NCI-H446 treated with DMSO at 0.1 percent for 48 hours (cell line): ENCODE data around the gene PLCXD1.
"Not testable (repeated sequence)": the region's sequence is repeated elsewhere in the genome, so short reads cannot be mapped to it uniquely, and the experiment has no call there.

Experiments
- DNase-seq: peaks from one replicate; lab custom pipeline; 2025; lab: John Stamatoyannopoulos, UW

Gene PLCXD1

GRCh38 chrX:262381-262909, 18.7 kb upstream of the PLCXD1 start:
- DNase-seq: no peak

DNA sequence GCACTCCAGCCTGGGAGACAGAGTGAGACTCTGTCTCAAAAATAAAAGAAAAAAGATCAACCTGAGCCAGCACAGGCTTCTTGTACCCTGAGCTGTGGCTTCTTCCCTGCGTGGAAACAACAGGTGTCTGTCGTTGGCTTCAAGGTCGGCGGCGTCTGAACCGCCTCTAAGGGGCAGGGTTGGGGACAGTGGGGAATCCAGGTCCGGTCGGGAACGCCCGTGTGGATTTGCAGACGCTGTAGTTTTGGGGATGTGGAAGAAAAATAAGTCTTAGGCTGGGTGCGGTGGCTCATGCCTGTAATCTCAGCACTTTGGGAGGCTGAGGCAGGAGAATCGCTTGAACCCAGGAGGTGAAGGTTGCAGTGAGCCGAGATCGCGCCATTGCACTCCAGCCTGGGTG, 17.2 kb upstream of the PLCXD1 start:
- not testable (repeated sequence) for DNase-seq

- no peak for DNase-seq
These were observed 16.3 kb upstream of the PLCXD1 start for GRCh38 chrX:264634-265455.

DNA sequence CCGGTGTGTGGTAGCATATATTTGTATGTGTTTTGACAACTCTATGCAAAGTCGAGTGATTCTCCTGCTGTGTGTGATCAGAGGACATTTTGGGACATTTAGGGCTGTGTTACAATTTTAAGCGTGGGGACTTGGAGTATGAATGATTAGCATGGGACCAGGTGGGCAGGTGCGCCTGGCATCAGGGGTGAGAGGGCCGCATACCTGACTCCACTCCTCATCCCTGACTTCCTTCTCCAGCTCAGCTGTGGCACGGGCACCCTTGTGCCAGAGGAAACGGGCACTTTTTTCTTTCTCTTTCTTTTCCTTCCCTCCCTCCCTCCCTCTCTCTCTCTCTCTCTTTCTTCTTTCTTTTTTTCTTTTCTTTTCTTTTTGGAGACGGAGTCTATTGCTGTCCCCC, 15.7 kb upstream of the PLCXD1 start:
- DNase-seq: no peak

DNA sequence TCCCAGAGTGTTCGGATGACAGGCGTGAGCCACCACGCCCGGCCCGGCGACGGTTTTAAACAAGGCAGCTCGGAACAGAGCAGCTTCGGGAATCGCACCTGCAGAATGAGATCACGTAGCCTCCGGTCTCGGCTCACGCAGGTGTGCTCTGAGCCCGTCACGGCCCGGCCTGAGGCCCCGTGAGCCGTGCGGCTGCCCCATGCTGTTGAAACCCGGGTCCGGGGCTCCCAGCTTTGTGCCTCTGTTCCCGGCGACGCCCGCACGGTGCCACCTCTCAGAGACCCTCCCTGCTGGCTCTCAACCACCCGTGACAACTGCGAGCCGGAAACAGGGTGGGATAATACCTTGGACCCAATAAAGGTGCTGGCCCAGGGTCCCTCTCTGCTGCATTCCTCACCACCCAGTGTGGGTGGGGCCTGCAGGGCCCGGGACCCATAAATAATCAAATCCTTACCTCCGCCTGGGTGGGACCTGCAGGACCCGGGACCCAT, 13.4 kb upstream of the PLCXD1 start:
- DNase-seq: no peak

DNA sequence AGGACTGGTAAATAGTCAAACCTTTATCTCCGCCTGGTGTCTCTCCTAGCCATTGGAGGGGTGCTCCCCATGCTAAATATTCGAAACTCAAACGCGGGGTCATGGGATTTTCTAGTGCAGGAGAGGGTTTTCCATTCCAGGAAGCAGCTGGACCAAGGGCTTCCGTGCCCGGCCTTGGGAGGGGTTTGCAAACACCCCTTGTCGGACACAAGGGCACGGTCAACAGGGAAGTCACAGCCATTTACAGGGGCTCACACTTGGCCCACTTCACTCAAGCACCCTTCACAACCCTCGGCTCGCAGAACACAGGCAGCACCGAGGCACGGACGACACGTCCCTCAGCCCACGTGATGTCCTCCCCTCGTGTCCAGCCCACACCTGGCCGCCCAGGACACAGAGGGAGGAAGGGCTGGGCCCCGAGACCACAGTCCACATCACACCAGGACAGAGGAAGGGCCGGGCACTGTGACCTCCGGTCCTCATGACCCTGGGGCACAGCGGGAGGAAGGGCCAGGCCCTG, 10.3 kb upstream of the PLCXD1 start:
- DNase-seq: no peak

DNA sequence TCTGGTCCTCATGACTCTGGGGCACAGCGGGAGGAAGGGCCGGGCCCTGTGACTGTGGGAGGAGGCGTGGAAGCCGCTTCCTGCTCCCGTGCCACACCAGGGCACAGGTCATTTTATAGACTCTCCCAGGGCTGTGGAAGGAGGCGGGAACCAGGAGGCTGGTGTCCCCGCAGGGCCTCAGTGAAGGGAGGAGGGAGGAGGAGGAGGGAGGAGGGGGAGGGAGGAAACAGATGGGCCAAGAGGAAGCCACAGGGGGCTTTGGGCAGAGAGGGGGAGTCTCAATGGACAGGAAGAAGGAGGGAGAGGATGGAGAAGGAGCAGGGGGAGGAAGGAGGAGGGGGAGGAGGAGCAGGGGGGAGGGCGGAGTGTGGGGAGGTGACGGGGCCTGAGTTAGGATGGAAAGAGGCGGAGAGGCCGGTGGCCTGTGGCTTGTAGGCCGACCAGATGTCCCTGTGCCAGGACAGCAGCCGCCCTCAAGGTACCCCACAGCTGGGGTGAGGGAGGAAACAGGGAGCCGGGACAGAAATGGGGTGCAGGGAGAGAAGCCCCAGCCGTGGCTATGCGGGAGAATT, 6.2 kb upstream of the PLCXD1 start:
- DNase-seq: no peak

DNA sequence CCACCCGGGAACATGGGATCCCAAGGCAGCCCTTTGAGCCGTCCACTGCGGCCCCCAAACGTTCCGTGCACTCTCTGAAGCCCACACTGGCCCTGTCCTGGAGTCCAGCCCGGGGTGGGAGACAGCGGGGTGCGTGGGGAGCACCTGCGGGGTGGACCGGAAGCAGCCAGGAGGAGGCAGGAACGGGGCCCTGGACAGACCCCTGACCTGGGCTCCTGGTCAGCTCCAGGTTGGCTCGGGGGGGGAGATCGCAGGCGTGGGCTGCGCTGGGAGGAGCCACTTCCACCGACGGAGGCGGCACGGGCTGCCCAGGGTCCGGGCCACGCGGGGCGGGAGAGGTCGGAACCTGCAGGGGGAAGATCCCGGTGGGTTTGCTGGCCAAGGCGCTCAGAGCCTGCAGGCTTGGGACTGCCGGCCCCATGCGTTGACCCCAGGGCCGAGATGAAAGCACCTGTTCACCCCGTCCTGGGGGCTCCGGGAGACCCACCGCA, 5.7 kb upstream of the PLCXD1 start:
- no peak for DNase-seq

DNA sequence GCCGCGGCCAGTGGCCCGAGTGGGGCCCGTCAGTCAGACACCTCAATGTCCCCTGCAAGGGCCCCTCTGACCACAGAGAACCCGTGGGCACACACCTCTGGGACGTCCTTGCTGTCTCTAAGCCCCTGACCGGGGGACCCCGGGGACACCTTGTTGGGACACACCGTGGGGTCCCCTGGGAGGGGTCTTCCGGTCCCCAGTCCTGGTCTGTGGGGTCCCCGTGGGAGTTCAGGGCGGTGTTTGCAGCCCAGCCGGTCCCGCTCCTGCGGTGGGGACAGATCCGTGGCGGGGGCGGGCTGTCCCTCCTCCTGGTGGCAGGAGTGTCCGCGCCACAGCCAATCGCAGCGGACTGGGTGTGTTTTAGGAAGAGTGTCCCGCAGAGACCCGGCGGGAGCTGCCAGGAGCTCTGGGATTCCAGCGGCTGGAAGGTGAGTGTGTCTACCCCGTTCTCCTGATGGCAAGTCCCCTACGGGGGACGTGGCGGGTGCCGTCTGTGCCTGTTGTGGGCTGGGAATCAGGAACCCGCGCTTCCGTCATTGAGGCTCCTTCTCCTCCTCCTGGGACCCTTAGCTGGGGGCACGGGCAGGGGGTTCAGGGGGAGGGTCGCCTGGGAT, 5.1 kb upstream of the PLCXD1 start:
- DNase-seq: no peak

GRCh38 chrX:276581-277201, 4.5 kb upstream of the PLCXD1 start:
- no peak for DNase-seq

- DNase-seq: not testable (repeated sequence)
These were observed 1.2 kb upstream of the PLCXD1 start for GRCh38 chrX:279757-280604.

- DNase-seq: not testable (repeated sequence)
These were observed 459 bp upstream of the PLCXD1 start for GRCh38 chrX:280722-281121.

- not testable (repeated sequence) for DNase-seq
These were observed 960 bp downstream of the PLCXD1 start for GRCh38 chrX:282000-282681.

GRCh38 chrX:283115-283845, 2.1 kb downstream of the PLCXD1 start:
- DNase-seq: no peak

DNA sequence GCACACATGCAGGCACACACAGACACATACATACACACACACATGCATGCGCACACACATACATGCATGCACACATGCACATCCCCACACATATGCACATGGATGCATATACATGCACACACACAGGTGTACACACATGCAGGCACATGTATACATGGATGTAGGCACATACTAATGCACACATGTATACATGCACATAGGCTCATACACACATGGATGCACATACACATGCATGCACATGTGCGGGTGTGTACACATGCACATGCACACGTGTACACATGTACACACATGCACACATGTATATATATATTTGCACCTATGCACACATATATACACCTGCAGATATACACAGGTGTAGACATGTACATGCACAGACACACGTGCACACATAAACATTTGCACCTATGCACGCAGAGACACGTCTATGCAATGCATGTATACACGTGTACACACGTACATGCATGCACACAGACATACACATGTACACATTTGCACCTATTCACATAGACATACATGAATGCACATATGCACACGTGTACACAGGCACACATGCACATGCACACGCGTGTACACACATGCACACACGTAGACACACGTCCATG, 4.0 kb downstream of the PLCXD1 start:
- no peak for DNase-seq

DNA sequence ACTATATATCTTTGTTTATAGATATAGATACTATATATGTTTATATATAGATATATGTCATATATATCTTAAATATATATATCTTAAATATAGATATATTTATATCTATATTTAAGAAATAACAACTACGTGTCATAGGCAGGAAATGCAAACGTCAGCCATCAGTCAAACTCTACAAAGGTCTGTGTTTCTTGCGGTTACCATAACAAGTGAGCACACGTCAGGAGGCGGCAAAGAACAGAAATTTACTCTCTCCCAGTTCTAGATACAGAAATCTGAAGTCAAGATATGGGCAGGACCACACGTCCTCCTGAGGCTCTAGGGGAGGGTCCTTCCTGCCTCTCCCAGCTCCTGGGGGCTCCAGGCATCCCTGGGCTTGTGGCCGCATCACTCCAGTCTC, 6.5 kb downstream of the PLCXD1 start:
- no peak for DNase-seq

DNA sequence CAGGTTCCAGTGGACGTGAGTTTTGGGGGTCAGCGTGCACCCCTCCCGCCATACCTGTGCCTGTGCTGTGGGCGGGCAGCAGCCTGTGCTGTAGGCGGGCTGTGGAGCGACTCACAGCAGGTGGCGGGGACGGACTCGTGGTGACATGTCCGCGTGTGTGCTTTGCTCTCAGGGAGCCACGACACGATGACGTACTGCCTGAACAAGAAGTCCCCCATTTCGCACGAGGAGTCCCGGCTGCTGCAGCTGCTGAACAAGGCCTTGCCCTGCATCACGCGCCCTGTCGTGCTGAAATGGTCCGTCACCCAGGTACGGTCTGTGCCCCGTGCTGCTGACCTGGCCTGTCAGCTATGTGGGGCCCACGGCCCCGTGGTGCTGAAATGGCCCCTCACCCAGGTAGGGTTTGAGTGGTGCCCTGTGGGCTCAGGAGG, 7.4 kb downstream of the PLCXD1 start:
- no peak for DNase-seq

GRCh38 chrX:290476-291166, 9.4 kb downstream of the PLCXD1 start:
- DNase-seq: no peak

DNA sequence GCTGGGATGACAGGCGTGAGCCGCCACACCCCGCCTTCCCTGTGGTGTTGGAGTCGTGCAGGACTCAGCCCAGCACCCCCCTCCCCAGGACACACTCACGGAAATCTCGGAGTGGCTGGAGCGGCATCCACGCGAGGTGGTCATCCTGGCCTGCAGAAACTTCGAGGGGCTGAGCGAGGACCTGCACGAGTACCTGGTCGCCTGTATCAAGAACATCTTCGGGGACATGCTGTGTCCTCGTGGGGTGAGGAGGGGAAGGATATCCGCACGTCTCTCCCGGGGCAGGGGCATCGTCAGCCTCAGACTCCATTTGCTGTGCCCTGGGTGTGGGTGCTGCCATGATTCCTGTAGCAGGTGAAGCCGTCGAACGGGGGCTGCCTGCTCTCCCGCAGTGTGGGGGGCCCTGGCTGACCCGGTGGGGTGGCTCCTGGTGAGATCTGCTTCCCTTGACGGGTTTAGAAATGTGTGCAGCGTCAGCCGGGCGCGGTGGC, 10.3 kb downstream of the PLCXD1 start:
- no peak for DNase-seq
